Transverse colon (tissue), 4 donors: ENCODE data around the gene DCP1A. TPM values are rescaled to one million over a fixed set of nuclear protein-coding genes. Genes with fewer than 3 reads are reported as not detected.

Source experiments
- DNase-seq: peaks from one replicate; pipeline ENCODE4 v3.0.0-alpha.2; 2019
- H3K27ac ChIP-seq, 4 donors: fragments of 200-600 bp; sonication (generic); 2 replicates each; pipeline ENCODE4 v1.5.1; 2016 to 2018; ENCODE audit warnings: inconsistent platforms in 4 of 4
- H3K27me3 ChIP-seq: fragments of 200-600 bp; sonication (generic); 2 replicates; pipeline ENCODE4 v1.5.1; 2017; ENCODE audit warnings: inconsistent platforms
- H3K36me3 ChIP-seq, 4 donors: fragments of 200-600 bp; sonication (generic); 2 replicates each; pipeline ENCODE4 v1.5.1; 2017 to 2019; ENCODE audit warnings: inconsistent platforms in 4 of 4
- H3K4me1 ChIP-seq, 4 donors: fragments of 200-600 bp; sonication (generic); 2 replicates each; pipeline ENCODE4 v1.5.1; 2017 to 2020; ENCODE audit warnings: inconsistent platforms in 4 of 4
- H3K4me3 ChIP-seq, 4 donors: fragments of 200-600 bp; sonication (generic); 1 replicate in 1 of 4; 2 replicates in 3 of 4; pipeline versions ENCODE4 v1.5.1 to v1.6.1; 2017 to 2019; ENCODE audit warnings: inconsistent platforms in 4 of 4
- H3K9me3 ChIP-seq, 2 donors: fragments of 200-600 bp; sonication (generic); 2 replicates each; pipeline ENCODE4 v1.5.1; 2017 to 2019; ENCODE audit warnings: inconsistent platforms in 2 of 2
- CTCF ChIP-seq, 5 experiments: fragments of 200-600 bp in 3 of 5; fragments of 450-650 bp in 2 of 5; sonication (generic) in 3 of 5; IDR thresholded peaks; 1 replicate in 2 of 5; 2 replicates in 3 of 5; pipeline ENCODE4 v1.5.1; 2016 to 2017; ENCODE audit warnings: antibody characterized with exemption in 5 of 5, inconsistent platforms in 3 of 5, mild to moderate bottlenecking in 2 of 5, moderate library complexity in 1 of 5
- EP300 ChIP-seq: sonication (generic); formaldehyde crosslinking; IDR thresholded peaks from one replicate; pipeline ENCODE4 v1.6.1; 2017; ENCODE audit warnings: antibody characterized with exemption, low read depth
- POLR2A ChIP-seq: fragments of 450-650 bp; IDR thresholded peaks from one replicate; pipeline ENCODE4 v1.6.1; 2016; ENCODE audit warnings: antibody characterized with exemption, mild to moderate bottlenecking, moderate library complexity
- POLR2AphosphoS5 ChIP-seq, 3 donors: sonication (generic); formaldehyde crosslinking; IDR thresholded peaks; one replicate each; pipeline ENCODE4 v1.6.1; 2016; ENCODE audit warnings: antibody characterized with exemption in 3 of 3
- WGBS, 2 donors: methylation state at CpG; one replicate each; pipeline ENCODE4 v1.1.5; 2018; ENCODE audit warnings: low coverage in 1 of 2; 5-methylcytosine and 5-hydroxymethylcytosine counted together
- in situ Hi-C, 4 donors: fragments of 200-750 bp; cut with MboI; loops; one replicate each; pipeline versions ENCODE4 v1.15.0 to v1.15.1; 2017; ENCODE audit warnings: low sequenced_read_pairs in 3 of 4, low pct_ligation_motif_present in 1 of 4, low pct_unique_long_range_greater_than_20kb in 1 of 4
- intact Hi-C: fragments of 100-400 bp; cut with DNase I; formaldehyde crosslinking; loops from one replicate; pipeline ENCODE4 v1.15.1; 2023; ENCODE audit warnings: low total_unique reads
- total RNA-seq, 4 donors: library from RNA; depleted of rRNA; stranded (reverse); fragments of >200 nt; gene quantifications; one replicate each; pipeline ENCODE4 v1.1.0, GENCODE V29; 2016

The DCP1A gene
- total RNA-seq, 4 donors from 2014 or later = 11.6 to 22.4 (median 17.2) TPM

DNA sequence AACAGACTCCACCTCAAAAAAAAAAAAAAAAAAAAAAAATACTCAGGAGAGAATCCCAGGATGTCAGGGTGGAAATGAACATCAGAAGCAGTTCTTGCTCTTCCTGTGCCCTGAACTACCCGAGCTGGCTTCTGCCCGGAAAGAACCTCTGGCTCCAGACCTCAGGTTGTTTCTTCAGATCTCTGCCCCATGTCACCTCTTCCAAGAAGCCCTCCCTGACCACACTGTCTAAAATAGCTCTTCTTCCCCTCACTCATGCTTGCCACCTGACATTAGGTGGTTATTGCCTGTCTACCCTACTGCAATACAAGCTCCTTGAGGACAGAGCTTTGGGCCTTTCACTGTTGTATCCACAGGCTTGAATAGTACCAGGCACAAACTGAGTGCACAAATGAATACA, 99.7 kb downstream of the DCP1A start:
- no peak for TF ChIP-seq CTCF (IDR thresholded peaks at IDR 0.05)
- TF ChIP-seq EP300 = no peak
- no peak for TF ChIP-seq POLR2A
- TF ChIP-seq POLR2AphosphoS5 (IDR thresholded peaks at IDR 0.05) = no peak
- no peak for DNase-seq
- H3K4me1 ChIP-seq = peaks cover 11 to 67% (median 52%) of the 10 kb centered on the region in 4 donors
- H3K27ac ChIP-seq = no peak overlapping the region
- no peaks in the 10 kb centered on the region for H3K9me3 ChIP-seq
- WGBS, 2 donors = 74 to 93% methylated on average over 2 of the region's 2 CpGs
- in situ Hi-C loops = no loop called here
- intact Hi-C loops = no loop called here
- no peaks in the 10 kb centered on the region for H3K27me3 ChIP-seq
- no peaks in the 10 kb centered on the region for H3K36me3 ChIP-seq
- H3K4me3 ChIP-seq = no peak overlapping the region

- H3K9me3 ChIP-seq = no peaks in the 10 kb centered on the region
- H3K4me1 ChIP-seq = peaks cover 5 to 40% (median 30%) of the 10 kb centered on the region in 4 donors
- H3K36me3 ChIP-seq = peaks cover 0 to 17% (median 8%) of the 10 kb centered on the region in 4 donors
- H3K4me3 ChIP-seq = no peak overlapping the region
- TF ChIP-seq POLR2A (no peak), CTCF (IDR thresholded peaks at IDR 0.05) (no peak), EP300 (no peak), POLR2AphosphoS5 (IDR thresholded peaks at IDR 0.05) (no peak)
- in situ Hi-C loops = no loop called here
- no peak overlapping the region for H3K27ac ChIP-seq
- intact Hi-C loops = no loop called here
- no peaks in the 10 kb centered on the region for H3K27me3 ChIP-seq
- 94% methylated on average over 8 of the region's 8 CpGs; no CpG with 5 or more reads in 1 of the 2 donors for WGBS, 2 donors
- no peak for DNase-seq
Observed at GRCh38 chr3:53244271-53244670, 103.1 kb downstream of the DCP1A start.

DNA sequence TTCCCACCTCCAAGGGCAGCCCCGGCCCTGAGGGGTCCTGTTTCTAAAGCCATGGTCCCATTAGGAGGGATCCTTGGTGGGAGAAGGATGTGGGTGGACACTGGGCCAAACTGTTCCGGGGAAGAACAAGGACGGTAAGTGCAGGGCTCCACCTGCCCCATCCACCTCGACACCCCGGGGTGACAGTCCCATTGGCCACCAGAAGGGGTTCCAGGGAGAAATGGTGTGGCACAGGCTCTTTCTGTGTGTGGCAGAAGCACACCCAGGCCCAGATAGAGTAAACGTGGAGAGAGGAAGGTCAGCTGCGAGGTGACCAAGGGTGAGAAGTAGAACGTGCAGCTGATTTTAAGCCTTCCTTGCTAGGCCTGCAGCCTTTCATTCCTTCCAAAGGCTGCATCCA, 103.6 kb downstream of the DCP1A start:
- peak overlapping the region in 1 of 4 donors; percentile 20 for H3K27ac ChIP-seq

DNA sequence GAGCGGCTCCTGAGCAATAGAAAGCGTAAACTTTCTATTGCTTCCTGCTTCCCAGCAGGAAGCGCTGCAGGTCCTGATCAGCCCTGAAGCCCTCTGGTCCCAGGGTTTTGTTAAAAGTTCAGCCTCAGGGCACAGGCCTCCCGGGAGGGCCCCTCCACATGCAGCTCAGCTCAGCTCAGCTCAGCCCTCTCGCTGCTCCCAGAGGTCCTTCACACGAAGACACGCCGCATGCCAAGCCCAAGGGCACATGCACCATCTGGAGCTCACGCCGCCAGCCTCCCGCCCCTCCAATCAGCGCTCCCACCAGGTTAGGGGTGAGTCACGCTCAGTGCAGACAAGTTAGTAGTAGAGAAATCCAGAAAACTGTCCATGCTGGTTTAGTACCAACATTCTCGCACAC, 104.2 kb downstream of the DCP1A start:
- in situ Hi-C loops = no loop called here
- DNase-seq = no peak
- Histone ChIP-seq H3K27ac (peak overlapping the region; percentile 6 to 40 (median 14)), H3K9me3 (no peaks in the 10 kb centered on the region), H3K4me3 (no peak overlapping the region), H3K4me1 (peaks cover 14 to 39% (median 33%) of the 10 kb centered on the region in 4 donors), H3K36me3 (peaks cover 0 to 26% (median 11%) of the 10 kb centered on the region in 4 donors), H3K27me3 (no peaks in the 10 kb centered on the region)
- intact Hi-C loops = no loop called here
- TF ChIP-seq EP300 (no peak), POLR2AphosphoS5 (IDR thresholded peaks at IDR 0.05) (no peak), POLR2A (no peak), CTCF (IDR thresholded peaks at IDR 0.05) (no peak)
- WGBS, 2 donors = 37 to 72% methylated on average over 2 to 14 of the region's 14 CpGs

More for the DNA sequence above, 103.6 kb downstream of the DCP1A start:
- 90% methylated on average over 8 of the region's 8 CpGs; no CpG with 5 or more reads in 1 of the 2 donors for WGBS, 2 donors
- intact Hi-C loops (no loop called here), in situ Hi-C loops (no loop called here)
- Histone ChIP-seq H3K27me3 (no peaks in the 10 kb centered on the region), H3K9me3 (no peaks in the 10 kb centered on the region), H3K36me3 (peaks cover 0 to 22% (median 9%) of the 10 kb centered on the region in 4 donors), H3K4me3 (no peak overlapping the region), H3K4me1 (peaks cover 8 to 39% (median 32%) of the 10 kb centered on the region in 4 donors)
- DNase-seq = no peak
- no peak for TF ChIP-seq POLR2A
- no peak for TF ChIP-seq EP300
- TF ChIP-seq CTCF (IDR thresholded peaks at IDR 0.05) = no peak
- TF ChIP-seq POLR2AphosphoS5 (IDR thresholded peaks at IDR 0.05) = no peak
